KOPT-K1 (cell line): Measurements from ENCODE around the gene SHFL.

Experiments used
- H3K27ac ChIP-seq: fragments of 200-600 bp; sonication (generic); 2 replicates; pipeline ENCODE4 v1.5.1; 2016; ENCODE audit warnings: antibody characterized with exemption, mild to moderate bottlenecking, low read depth, low read length; ENCODE audit not compliant: poor library complexity, severe bottlenecking
- H3K36me3 ChIP-seq: fragments of 200-600 bp; sonication (generic); 2 replicates; pipeline ENCODE4 v1.5.1; 2017; ENCODE audit warnings: antibody characterized with exemption, mild to moderate bottlenecking, low read length, moderate library complexity; ENCODE audit not compliant: insufficient read depth
- H3K9me3 ChIP-seq: fragments of 200-600 bp; sonication (generic); 2 replicates; pipeline ENCODE4 v1.5.1; 2017; ENCODE audit warnings: antibody characterized with exemption, low read length, mild to moderate bottlenecking; ENCODE audit not compliant: insufficient read depth, poor library complexity, severe bottlenecking

SHFL gene

DNA sequence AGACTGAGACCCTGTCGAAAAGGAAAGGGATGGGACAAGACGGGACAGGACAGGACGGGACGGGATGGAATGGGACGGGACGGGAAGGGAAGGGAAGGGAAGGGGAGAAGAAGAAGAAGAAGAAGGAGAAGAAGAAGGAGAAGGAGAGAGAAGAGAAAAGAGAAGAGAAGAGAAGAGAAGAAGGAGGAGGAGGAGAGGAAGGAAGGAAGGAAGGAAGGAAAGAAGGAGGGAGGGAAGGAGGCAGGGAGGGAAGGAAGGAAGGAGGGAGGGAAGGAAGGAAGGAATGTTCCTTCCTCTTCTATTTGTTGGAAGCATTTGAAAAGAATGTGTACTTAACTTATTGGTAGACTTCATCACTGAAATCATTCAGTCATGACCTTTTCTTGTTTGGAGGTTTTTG is 9.6 kb upstream of the SHFL start:
- Histone ChIP-seq H3K27ac (no peak overlapping the region), H3K9me3 (peaks cover 13% of the 10 kb centered on the region), H3K36me3 (no peaks in the 10 kb centered on the region)

- Histone ChIP-seq H3K9me3 (peaks cover 10% of the 10 kb centered on the region), H3K27ac (no peak overlapping the region), H3K36me3 (no peaks in the 10 kb centered on the region)
Observed at GRCh38 chr19:10078329-10078728, 7.8 kb upstream of the SHFL start.

- H3K9me3 ChIP-seq: peaks cover 3% of the 10 kb centered on the region
- H3K27ac ChIP-seq: no peak overlapping the region
- H3K36me3 ChIP-seq: no peaks in the 10 kb centered on the region
Observed at GRCh38 chr19:10079031-10079453, 7.1 kb upstream of the SHFL start.

DNA sequence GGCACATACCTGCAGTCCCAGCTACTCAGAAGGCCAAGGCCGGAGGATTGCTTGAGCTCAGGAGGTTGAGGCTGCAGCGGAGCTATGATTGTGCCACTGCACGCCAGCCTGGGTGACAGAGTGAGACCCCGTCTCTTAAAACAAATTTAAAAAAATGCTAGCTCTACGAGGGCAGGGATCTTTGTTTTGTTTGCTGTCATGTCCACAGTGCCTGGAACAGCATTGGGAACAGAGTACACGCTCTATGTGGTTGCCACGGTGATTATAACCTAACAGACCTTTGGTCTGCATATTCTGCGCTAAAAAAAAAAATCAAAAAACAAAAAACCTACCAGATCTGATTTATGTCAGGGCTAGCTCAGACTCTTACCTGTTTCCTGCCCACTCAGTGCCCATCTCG is 2.2 kb upstream of the SHFL start:
- no peaks in the 10 kb centered on the region; the same call in 1 of the 2 replicates for H3K36me3 ChIP-seq
- H3K9me3 ChIP-seq: no peaks in the 10 kb centered on the region
- H3K27ac ChIP-seq: no peak overlapping the region

GRCh38 chr19:10084803-10085202 is 1.3 kb upstream of the SHFL start:
- no peak overlapping the region for H3K27ac ChIP-seq
- H3K9me3 ChIP-seq: no peaks in the 10 kb centered on the region
- peaks cover 8% of the 10 kb centered on the region; the same call in 1 of the 2 replicates for H3K36me3 ChIP-seq

DNA sequence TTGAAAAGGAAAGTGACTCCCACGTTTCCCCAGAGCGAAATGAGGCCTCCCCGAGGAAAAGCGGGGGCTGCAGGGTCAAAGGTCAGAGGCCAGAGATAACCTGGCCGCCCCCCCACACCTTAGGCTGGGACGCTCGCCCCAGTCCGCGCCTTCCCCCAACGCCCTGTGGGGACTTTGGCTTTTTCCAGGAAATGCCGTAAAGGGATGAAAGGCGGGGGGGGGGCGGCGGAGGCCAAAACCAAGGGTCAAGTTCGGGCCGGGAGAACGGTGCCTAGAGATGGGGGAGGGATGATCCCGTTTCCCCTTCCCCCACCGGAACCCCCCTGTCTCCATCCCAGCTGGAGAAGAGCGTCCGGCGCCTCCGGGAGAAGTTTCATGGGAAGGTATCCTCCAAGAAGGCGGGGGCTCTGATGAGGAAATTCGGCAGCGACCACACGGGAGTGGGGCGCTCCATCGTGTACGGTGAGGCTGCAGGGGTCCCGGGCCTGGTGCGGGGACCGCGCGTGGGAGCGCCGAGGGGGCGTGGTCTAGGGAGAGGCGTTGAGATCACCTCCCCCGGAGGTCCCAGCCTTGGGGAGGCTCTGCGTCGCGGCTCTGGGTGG is 575 bp downstream of the SHFL start:
- Histone ChIP-seq H3K9me3 (no peaks in the 10 kb centered on the region), H3K36me3 (peaks cover 24% of the 10 kb centered on the region; the same call in 1 of the 2 replicates), H3K27ac (peak overlapping the region; percentile 76)

DNA sequence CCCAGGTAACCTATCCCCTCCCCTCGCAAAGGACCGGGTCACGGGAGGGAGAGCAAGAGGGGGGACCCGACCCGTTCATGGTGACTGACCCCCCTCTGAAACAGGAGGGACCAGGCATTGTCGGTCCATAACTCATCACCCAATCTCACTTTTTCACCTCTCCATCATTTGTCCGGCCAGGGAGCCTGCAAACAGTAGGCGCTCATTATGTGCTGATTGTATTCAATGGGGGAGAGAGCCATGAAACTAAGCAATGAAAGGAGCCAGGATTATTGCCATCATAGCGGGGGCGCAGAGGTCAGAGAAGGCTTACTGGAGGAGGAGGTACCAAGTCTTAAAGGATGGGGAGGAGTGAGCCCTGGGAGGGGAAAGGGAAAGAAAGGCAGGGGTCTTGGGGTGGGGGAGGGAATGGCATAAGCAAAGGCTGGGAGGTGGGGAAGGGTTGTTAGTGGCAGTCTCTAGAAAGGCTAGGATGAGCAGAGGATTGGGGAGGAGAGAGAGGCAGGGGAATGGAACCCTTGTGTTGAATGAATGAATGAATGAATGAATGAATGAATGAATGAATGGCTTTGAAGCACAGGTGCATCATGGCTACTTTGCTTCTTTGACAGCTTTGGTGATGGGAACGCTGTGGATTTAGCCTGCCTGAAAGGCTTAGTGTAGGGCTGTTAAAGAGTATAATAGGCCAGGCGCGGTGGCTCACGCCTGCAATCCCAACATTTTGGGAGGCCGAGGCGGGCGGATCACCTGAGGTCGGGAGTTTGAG is 1.4 kb downstream of the SHFL start:
- H3K27ac ChIP-seq: peak overlapping the region; percentile 76
- H3K36me3 ChIP-seq: peaks cover 32% of the 10 kb centered on the region; the same call in 1 of the 2 replicates
- H3K9me3 ChIP-seq: no peaks in the 10 kb centered on the region

GRCh38 chr19:10088949-10089554 is 2.9 kb downstream of the SHFL start:
- Histone ChIP-seq H3K27ac (no peak overlapping the region), H3K9me3 (no peaks in the 10 kb centered on the region), H3K36me3 (peaks cover 45% of the 10 kb centered on the region)

- Histone ChIP-seq H3K36me3 (peaks cover 45% of the 10 kb centered on the region), H3K9me3 (no peaks in the 10 kb centered on the region), H3K27ac (no peak overlapping the region)
Observed at GRCh38 chr19:10089801-10090375, 3.8 kb downstream of the SHFL start.

GRCh38 chr19:10091370-10091687 is 5.2 kb downstream of the SHFL start:
- no peaks in the 10 kb centered on the region for H3K9me3 ChIP-seq
- H3K27ac ChIP-seq: no peak overlapping the region
- H3K36me3 ChIP-seq: peaks cover 45% of the 10 kb centered on the region

- Histone ChIP-seq H3K36me3 (peaks cover 45% of the 10 kb centered on the region), H3K27ac (no peak overlapping the region), H3K9me3 (no peaks in the 10 kb centered on the region)
Observed at GRCh38 chr19:10091895-10092641, 6.0 kb downstream of the SHFL start.

GRCh38 chr19:10092648-10093294 is 6.7 kb downstream of the SHFL start:
- peaks cover 45% of the 10 kb centered on the region for H3K36me3 ChIP-seq
- H3K9me3 ChIP-seq: no peaks in the 10 kb centered on the region
- no peak overlapping the region for H3K27ac ChIP-seq

GRCh38 chr19:10093295-10094186 is 7.4 kb downstream of the SHFL start:
- H3K36me3 ChIP-seq: peaks cover 45% of the 10 kb centered on the region
- no peak overlapping the region for H3K27ac ChIP-seq
- H3K9me3 ChIP-seq: no peaks in the 10 kb centered on the region

- Histone ChIP-seq H3K36me3 (peaks cover 30% of the 10 kb centered on the region), H3K27ac (no peak overlapping the region), H3K9me3 (no peaks in the 10 kb centered on the region)
Observed at GRCh38 chr19:10095622-10095947, 9.5 kb downstream of the SHFL start.
